Adrenal gland (tissue), 12 donors: Measurements from ENCODE around the gene NKAIN2. TPM values are rescaled to one million over a fixed set of nuclear protein-coding genes. Genes with fewer than 3 reads are reported as not detected.

Experiments used
- DNase-seq, 7 donors: peaks; one replicate each; pipeline ENCODE4 v3.0.0-alpha.2; 2019 to 2020
- H3K27ac ChIP-seq, 5 donors: fragments of 200-600 bp; sonication (generic) in 4 of 5; 1 replicate in 3 of 5; 2 replicates in 2 of 5; pipeline versions ENCODE4 v1.5.1 to v1.8.0; 2016 to 2020; ENCODE audit warnings: mild to moderate bottlenecking in 1 of 5
- H3K27me3 ChIP-seq: fragments of 200-600 bp; 2 replicates; pipeline ENCODE4 v1.8.0; 2021
- H3K36me3 ChIP-seq, 2 donors: fragments of 200-600 bp; replicated peaks in 1 of 2; 1 replicate in 1 of 2; 2 replicates in 1 of 2; pipeline versions ENCODE4 v1.5.1 to v1.8.0; 2018 to 2022
- H3K4me1 ChIP-seq, 2 donors: fragments of 200-600 bp; replicated peaks in 1 of 2; 1 replicate in 1 of 2; 2 replicates in 1 of 2; pipeline versions ENCODE4 v1.5.1 to v1.8.0; 2018 to 2021
- H3K4me3 ChIP-seq, 4 donors: fragments of 200-600 bp; sonication (generic) in 3 of 4; one replicate each; pipeline ENCODE4 v1.5.1; 2016 to 2018
- H3K9me3 ChIP-seq, 3 donors: fragments of 200-600 bp; sonication (generic) in 1 of 3; replicated peaks in 1 of 3; 1 replicate in 2 of 3; 2 replicates in 1 of 3; pipeline versions ENCODE4 v1.5.1 to v1.8.0; 2016 to 2021
- CTCF ChIP-seq, 6 experiments: fragments of 450-650 bp in 4 of 6; fragments of 200-600 bp in 2 of 6; sonication (generic) in 1 of 6; IDR thresholded peaks; 1 replicate in 5 of 6; 2 replicates in 1 of 6; pipeline versions ENCODE4 v1.5.1 to v1.8.0; 2016 to 2021; ENCODE audit warnings: antibody characterized with exemption in 6 of 6, mild to moderate bottlenecking in 2 of 6, moderate library complexity in 1 of 6
- POLR2A ChIP-seq, 2 donors: fragments of 450-650 bp; IDR thresholded peaks; one replicate each; pipeline ENCODE4 v1.6.1; 2017; ENCODE audit warnings: antibody characterized with exemption in 2 of 2, mild to moderate bottlenecking in 2 of 2, moderate library complexity in 1 of 2
- WGBS, 4 donors: extraction: QIAGEN DNeasy Blood & Tissue Kit in 2 of 4; methylation state at CpG; one replicate each; pipeline versions ENCODE4 v1.1.5 to v1.1.7; 2013 to 2017; 5-methylcytosine and 5-hydroxymethylcytosine counted together
- intact Hi-C, 2 donors: fragments of 100-400 bp; cut with DNase I; formaldehyde crosslinking; loops; one replicate each; pipeline versions ENCODE4 v1.14.1 to v1.15.0; 2022 to 2023
- polyA plus RNA-seq, 3 donors: library from polyadenylated mRNA; stranded (reverse); fragments of 200-250 nt in 2 of 3; fragments of 350-450 nt in 1 of 3; fragmentation: Illumina TruSeq in 1 of 3; extraction: RNeasy Lipid Tissue Mini Kit (QIAGEN cat#74804) in 1 of 3; gene quantifications; one replicate each; pipeline ENCODE4 v1.2.3, GENCODE V29; 2013 to 2014
- total RNA-seq, 9 donors: library from RNA; depleted of rRNA in 4 of 9; stranded (reverse); fragments of >200 nt in 4 of 9; fragments of 120-200 nt in 1 of 9; fragmentation: NEBNext Ultra II Directional in 1 of 9; extraction: Animal tissue kit (Norgen Biotek cat#: 25700) in 1 of 9; gene quantifications; one replicate each; pipeline versions ENCODE4 v1.1.0 to v1.2.4, GENCODE V29; 2013 to 2023
- donor health status: healthy with polysubstance abuse.
- donor health status: Bipolar disorder and iron deficiency.
- donor health status: DM: yes; HTN: yes; CAD: no.
- donor health status: DM: no; HTN: no; CAD: no.
- donor health status: DM: no; HTN: no; CAD: no.
- donor health status: DM: yes; HTN: yes; CAD: no.

Gene NKAIN2
- total and polyA plus RNA-seq, 12 donors: under 0.01 to 0.61 (median 0.23) TPM; not detected in 3

GRCh38 chr6:123897965-123898364 is 94.3 kb downstream of the NKAIN2 start:
- 65 to 81% (median 68%) methylated on average over 2 of the region's 2 CpGs for WGBS, 4 donors
- intact Hi-C loops: no loop called here

GRCh38 chr6:123898665-123899064 is 95.0 kb downstream of the NKAIN2 start:
- no peak overlapping the region for H3K4me3 ChIP-seq
- TF ChIP-seq POLR2A (IDR thresholded peaks at IDR 0.05) (no peak), CTCF (IDR thresholded peaks at IDR 0.05) (no peak)
- WGBS, 4 donors: 42 to 64% (median 63%) methylated on average over 1 of the region's 1 CpG; no CpG with 5 or more reads in 1 of the 4 donors
- H3K4me1 ChIP-seq: no peaks in the 10 kb centered on the region
- no peak for DNase-seq
- H3K27me3 ChIP-seq: no peaks in the 10 kb centered on the region
- H3K36me3 ChIP-seq: no peaks in the 10 kb centered on the region
- intact Hi-C loops: no loop called here
- no peaks in the 10 kb centered on the region for H3K9me3 ChIP-seq
- no peak overlapping the region for H3K27ac ChIP-seq

More at GRCh38 chr6:123897965-123898364, 94.3 kb downstream of the NKAIN2 start:
- no peaks in the 10 kb centered on the region for H3K9me3 ChIP-seq
- no peaks in the 10 kb centered on the region for H3K27me3 ChIP-seq
- no peaks in the 10 kb centered on the region for H3K4me1 ChIP-seq
- TF ChIP-seq POLR2A (IDR thresholded peaks at IDR 0.05) (no peak), CTCF (IDR thresholded peaks at IDR 0.05) (no peak)
- H3K27ac ChIP-seq: no peak overlapping the region
- no peak overlapping the region for H3K4me3 ChIP-seq
- no peak for DNase-seq
- H3K36me3 ChIP-seq: no peaks in the 10 kb centered on the region

- Histone ChIP-seq H3K9me3 (no peaks in the 10 kb centered on the region), H3K27me3 (no peaks in the 10 kb centered on the region), H3K27ac (no peak overlapping the region), H3K4me1 (no peaks in the 10 kb centered on the region), H3K4me3 (no peak overlapping the region), H3K36me3 (no peaks in the 10 kb centered on the region)
- TF ChIP-seq CTCF (IDR thresholded peaks at IDR 0.05) (no peak), POLR2A (IDR thresholded peaks at IDR 0.05) (no peak)
- 84 to 92% (median 89%) methylated on average over 2 to 6 of the region's 6 CpGs for WGBS, 4 donors
- no peak for DNase-seq
- intact Hi-C loops: no loop called here
Measured at GRCh38 chr6:123899745-123900144, 96.1 kb downstream of the NKAIN2 start.

- Histone ChIP-seq H3K9me3 (no peaks in the 10 kb centered on the region), H3K27ac (no peak overlapping the region), H3K4me3 (no peak overlapping the region), H3K36me3 (no peaks in the 10 kb centered on the region), H3K4me1 (no peaks in the 10 kb centered on the region), H3K27me3 (no peaks in the 10 kb centered on the region)
- intact Hi-C loops: no loop called here
- no peak for DNase-seq
- TF ChIP-seq POLR2A (IDR thresholded peaks at IDR 0.05): no peak
- no peak for TF ChIP-seq CTCF (IDR thresholded peaks at IDR 0.05)
- 21 to 51% (median 33%) methylated on average over 2 of the region's 2 CpGs for WGBS, 4 donors
Measured at GRCh38 chr6:123901436-123901835, 97.8 kb downstream of the NKAIN2 start.
